ENCODE measurements around the gene TCF7L1.

The TCF7L1 gene

DNA sequence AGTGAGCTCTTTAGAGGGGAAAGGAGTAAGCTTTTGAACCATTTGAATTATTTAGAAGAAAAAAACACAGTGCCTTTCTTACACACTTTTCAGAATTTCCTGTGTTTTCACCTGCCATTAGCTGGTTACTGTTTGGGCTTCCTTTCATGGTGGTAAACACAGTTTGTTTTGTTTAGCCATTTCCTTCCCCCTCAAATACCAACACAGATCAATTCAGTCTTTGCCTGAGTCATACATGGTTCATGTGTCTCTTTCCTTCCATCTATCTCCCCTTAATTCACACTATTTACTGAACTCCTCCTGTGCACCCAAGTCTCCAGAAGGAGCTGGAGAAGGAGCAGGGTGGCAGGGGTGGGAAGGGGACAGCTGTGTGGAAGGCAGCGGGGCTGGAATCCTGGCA is 45.0 kb downstream of the TCF7L1 start:
- no peak for DNase-seq (ENCODE audit: low spot score)
- TF ChIP-seq, protein P1, sequence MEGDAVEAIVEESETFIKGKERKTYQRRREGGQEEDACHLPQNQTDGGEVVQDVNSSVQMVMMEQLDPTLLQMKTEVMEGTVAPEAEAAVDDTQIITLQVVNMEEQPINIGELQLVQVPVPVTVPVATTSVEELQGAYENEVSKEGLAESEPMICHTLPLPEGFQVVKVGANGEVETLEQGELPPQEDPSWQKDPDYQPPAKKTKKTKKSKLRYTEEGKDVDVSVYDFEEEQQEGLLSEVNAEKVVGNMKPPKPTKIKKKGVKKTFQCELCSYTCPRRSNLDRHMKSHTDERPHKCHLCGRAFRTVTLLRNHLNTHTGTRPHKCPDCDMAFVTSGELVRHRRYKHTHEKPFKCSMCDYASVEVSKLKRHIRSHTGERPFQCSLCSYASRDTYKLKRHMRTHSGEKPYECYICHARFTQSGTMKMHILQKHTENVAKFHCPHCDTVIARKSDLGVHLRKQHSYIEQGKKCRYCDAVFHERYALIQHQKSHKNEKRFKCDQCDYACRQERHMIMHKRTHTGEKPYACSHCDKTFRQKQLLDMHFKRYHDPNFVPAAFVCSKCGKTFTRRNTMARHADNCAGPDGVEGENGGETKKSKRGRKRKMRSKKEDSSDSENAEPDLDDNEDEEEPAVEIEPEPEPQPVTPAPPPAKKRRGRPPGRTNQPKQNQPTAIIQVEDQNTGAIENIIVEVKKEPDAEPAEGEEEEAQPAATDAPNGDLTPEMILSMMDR (IDR thresholded peaks at IDR 0.05; ENCODE audit: extremely low read depth, missing control alignments), result no peak

DNA sequence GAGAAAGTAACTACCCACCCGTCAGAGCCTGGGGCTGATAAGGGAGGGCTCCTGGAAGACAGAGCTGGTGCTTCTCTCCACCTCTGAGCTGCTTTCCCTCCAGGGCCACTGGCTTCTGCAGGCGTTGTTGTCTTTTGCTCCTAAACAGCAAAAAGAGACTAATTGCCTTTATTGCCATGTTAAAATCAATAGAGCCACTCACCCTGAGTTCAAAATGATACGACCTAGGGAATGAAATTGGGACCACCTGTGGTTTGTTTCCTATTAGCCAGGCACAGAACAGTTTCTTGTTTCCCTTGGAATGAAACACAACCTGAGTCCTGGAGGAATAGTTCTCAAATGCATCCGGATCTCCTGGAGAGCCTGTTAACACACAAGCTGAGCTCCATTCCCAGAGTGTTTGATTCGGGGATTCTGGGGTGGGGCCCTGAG is 45.8 kb downstream of the TCF7L1 start:
- DNase-seq (ENCODE audit: low spot score), result no peak
- TF ChIP-seq, protein P1 (IDR thresholded peaks at IDR 0.05; ENCODE audit: extremely low read depth, missing control alignments), result no peak

DNA sequence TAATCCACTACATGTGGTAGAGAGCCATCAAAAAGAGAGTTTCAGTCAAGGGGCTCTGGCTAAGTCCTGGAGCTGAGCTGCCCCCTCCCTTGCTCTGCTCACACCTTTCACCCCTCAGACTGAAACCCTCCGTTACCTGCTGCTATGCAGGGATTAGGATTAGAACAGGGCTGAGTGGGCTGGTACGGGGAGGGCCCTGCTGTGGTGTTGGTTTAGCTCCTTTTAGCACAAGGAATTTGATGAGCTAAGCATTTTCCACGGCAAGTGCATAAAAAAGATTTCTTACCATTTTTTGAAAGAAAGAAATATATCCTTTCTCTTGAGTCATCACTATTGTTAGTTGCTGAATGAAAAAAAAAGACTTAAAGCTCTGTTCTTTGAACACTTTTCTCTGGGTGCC is 46.3 kb downstream of the TCF7L1 start:
- TF ChIP-seq, protein P1 (IDR thresholded peaks at IDR 0.05; ENCODE audit: extremely low read depth, missing control alignments), result no peak

DNA sequence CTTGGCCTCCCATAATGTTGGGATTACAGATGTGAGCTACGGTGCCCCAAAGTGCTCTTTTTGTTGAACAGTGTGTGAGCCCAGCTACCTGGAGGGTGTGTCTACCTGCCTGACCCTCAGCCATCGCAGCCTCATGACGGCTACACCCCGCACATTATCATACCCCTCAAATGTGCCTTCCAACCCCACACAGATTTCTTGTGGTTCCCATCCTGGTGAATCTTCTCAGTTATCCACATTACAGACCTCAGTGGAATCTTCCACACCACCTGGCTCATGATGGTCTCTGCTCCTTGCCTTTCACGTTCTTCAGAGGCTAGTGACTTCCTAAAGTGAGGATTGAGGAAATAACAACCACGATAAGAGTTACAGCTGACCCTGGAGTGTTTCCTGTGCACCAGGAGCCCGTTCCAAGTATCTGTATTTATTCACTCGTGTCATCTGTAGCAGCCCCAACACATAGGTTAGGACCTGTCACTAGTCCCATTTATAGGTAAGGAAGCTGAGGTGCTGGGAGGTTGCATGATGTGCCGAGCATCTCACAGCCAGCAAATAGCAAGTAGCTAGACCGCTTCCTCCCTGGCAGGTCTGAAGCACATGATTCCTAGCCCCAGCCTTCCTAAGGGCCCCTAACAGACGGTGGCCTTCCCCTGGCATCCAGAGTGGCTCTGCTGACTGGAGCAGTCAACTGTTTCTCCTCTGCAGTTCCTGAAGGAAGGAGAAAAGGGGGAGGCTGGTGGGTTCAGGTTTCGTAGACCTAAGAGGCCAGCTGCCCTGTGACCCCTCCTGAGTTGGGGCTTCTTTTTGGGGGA is 47.3 kb downstream of the TCF7L1 start:
- TF ChIP-seq, protein P1 (IDR thresholded peaks at IDR 0.05; ENCODE audit: extremely low read depth, missing control alignments), result no peak
- DNase-seq (ENCODE audit: low spot score), result no peak

More for the DNA sequence above, 46.3 kb downstream of the TCF7L1 start:
- no peak for DNase-seq (ENCODE audit: low spot score)

DNA sequence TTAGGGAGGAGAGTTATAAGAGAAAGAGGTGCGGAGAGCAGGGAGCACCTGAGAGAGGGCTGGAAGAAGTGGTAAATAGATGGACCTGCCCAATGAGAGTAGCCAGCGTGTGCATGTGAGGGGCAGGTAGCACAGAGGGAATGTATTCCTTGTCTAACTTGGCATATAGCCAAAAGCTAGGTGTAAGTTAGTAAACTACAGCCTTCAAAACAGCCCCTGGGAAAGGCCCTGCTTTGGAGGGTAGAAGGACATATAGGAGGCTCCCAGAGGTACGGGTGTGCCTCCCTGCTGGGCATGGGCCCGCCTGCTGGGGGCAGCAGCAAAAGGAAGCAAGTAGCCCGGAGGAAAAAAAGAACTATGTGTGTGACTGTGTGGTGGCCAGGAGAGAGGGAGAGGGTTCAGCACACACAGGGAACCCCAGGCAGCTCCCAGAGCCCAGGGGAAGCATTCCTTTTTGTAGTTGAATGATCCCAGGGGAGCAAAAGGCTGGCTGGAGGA is 48.0 kb downstream of the TCF7L1 start:
- DNase-seq (ENCODE audit: low spot score), result no peak
- TF ChIP-seq, protein P1 (IDR thresholded peaks at IDR 0.05; ENCODE audit: extremely low read depth, missing control alignments), result no peak

DNA sequence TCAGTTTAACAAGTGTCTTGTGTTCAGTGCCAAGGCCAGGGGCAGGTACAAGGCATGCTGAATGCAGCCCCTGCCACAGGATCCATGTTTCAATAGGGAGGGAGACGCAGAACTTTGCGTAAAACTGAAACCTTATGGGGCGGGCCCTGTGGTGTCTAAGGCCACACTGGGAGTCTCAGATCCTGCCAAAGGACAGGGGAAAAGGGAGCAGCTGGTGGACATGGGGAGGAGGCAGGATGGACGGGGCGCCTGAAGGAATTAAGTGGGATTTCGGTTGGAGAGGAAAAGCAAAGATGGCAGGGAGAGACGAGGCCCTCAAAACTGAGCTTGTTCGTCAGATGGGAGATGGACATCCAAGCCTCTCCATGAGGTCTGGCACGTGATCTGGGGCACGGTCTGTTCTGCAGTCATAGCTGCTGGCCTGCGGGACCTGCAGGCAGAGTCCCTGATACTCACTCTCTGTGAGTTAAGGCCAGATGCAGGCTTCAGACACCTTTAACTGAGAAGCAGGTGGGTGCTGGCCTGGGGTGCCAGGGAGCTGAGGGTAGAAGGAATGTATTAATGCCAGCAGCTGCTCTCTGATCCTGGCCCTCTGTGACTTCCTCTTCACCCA is 48.8 kb downstream of the TCF7L1 start:
- TF ChIP-seq, protein P1 (IDR thresholded peaks at IDR 0.05; ENCODE audit: extremely low read depth, missing control alignments), result no peak
- DNase-seq (ENCODE audit: low spot score), result no peak

DNA sequence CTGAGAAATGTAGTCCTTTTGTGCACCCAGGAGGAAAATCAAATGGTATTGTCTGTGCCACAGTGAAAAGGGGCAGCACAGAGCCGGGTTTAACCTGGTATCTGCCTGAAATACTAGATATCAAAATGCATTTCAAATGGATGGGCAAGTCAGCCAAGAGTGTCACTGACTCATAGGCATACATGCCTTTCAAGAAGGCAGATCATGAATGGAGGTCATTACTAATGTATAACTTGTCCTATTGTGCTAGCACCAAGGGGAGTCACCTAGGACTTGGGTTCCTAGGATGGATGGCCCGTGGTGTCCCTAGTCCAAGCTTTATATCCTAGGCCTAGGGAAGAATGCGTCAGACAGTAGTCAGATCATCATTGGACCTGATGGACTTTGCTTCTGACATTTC is 49.9 kb downstream of the TCF7L1 start:
- no peak for DNase-seq (ENCODE audit: low spot score)
- TF ChIP-seq, protein P1 (IDR thresholded peaks at IDR 0.05; ENCODE audit: extremely low read depth, missing control alignments), result no peak
